ENCODE results near the gene ZNF780A.
A peak's percentile ranks its signal among the peaks of the same experiment; 100 is the strongest.
"Not testable (repeated sequence)": the region's sequence is repeated elsewhere in the genome, so short reads cannot be mapped to it uniquely, and the experiment has no call there.

The ZNF780A gene

GRCh38 chr19:40084948-40085347 is 5.8 kb downstream of the ZNF780A start:
- no peak for DNase-seq (ENCODE audit: low read depth)

- no peak for DNase-seq (ENCODE audit: low read depth)
These were observed 9.3 kb downstream of the ZNF780A start for GRCh38 chr19:40081411-40081810.

- no peak for DNase-seq (ENCODE audit: low read depth)
These were observed 10.5 kb downstream of the ZNF780A start for GRCh38 chr19:40080289-40080688.

- no peak for DNase-seq (ENCODE audit: low read depth)
These were observed 12.4 kb downstream of the ZNF780A start for GRCh38 chr19:40078377-40078776.

- no peak for DNase-seq (ENCODE audit: low read depth)
These were observed 20.7 kb downstream of the ZNF780A start for GRCh38 chr19:40070058-40070457.

GRCh38 chr19:40059624-40060023 is 31.1 kb downstream of the ZNF780A start:
- no peak for DNase-seq (ENCODE audit: low read depth)

GRCh38 chr19:40057166-40057565 is 33.6 kb downstream of the ZNF780A start:
- DNase-seq (ENCODE audit: low read depth) = no peak

GRCh38 chr19:40056505-40056904 is 34.2 kb downstream of the ZNF780A start:
- no peak for DNase-seq (ENCODE audit: low read depth)

- DNase-seq (ENCODE audit: low read depth) = peak; percentile 59
These were observed 34.8 kb downstream of the ZNF780A start, which contains the start of gene ZNF780B for GRCh38 chr19:40055832-40056504. ZNF780B (minus strand) TSS chr19:40056231; CDS start chr19:40050332, 5,899 bp downstream.

GRCh38 chr19:40055049-40055448 is 35.7 kb downstream of the ZNF780A start:
- DNase-seq (ENCODE audit: low read depth) = no peak

- DNase-seq (ENCODE audit: low read depth) = no peak
These were observed 36.1 kb downstream of the ZNF780A start for GRCh38 chr19:40054632-40055031.

GRCh38 chr19:40053491-40053890 is 37.3 kb downstream of the ZNF780A start:
- DNase-seq (ENCODE audit: low read depth) = no peak

GRCh38 chr19:40041718-40042117 is 49.0 kb downstream of the ZNF780A start:
- not testable (repeated sequence) for DNase-seq (ENCODE audit: low read depth)

- DNase-seq (ENCODE audit: low read depth) = not testable (repeated sequence)
These were observed 52.7 kb downstream of the ZNF780A start for GRCh38 chr19:40038047-40038446.

- no peak for DNase-seq (ENCODE audit: low read depth)
These were observed 54.7 kb downstream of the ZNF780A start for GRCh38 chr19:40035996-40036395.

GRCh38 chr19:40033989-40034560 is 56.7 kb downstream of the ZNF780A start:
- DNase-seq (ENCODE audit: low read depth) = no peak

- no peak for DNase-seq (ENCODE audit: low read depth)
These were observed 64.2 kb downstream of the ZNF780A start for GRCh38 chr19:40026597-40026970.

- no peak for DNase-seq (ENCODE audit: low read depth)
These were observed 64.7 kb downstream of the ZNF780A start for GRCh38 chr19:40025938-40026596.

- DNase-seq (ENCODE audit: low read depth) = no peak
These were observed 66.8 kb downstream of the ZNF780A start for GRCh38 chr19:40023969-40024368.

Data from CMK (cell line).